Fibroblast of lung (primary cell): Measurements from ENCODE around the gene CWC27.

Experiments
- CTCF ChIP-seq, 2 donors: IDR thresholded peaks in 1 of 2; conservative IDR thresholded peaks in 1 of 2; 1 replicate in 1 of 2; 2 replicates in 1 of 2; pipeline ENCODE4 v1.5.1; 2011 to 2012; ENCODE audit warnings: low read length in 2 of 2, control low read depth in 1 of 2, inconsistent platforms in 1 of 2, low read depth in 1 of 2, mild to moderate bottlenecking in 1 of 2
- EZH2 ChIP-seq: IDR thresholded peaks from 2 replicates; pipeline ENCODE4 v1.5.1; 2012; ENCODE audit warnings: low read length, control low read depth, mild to moderate bottlenecking; ENCODE audit errors: missing control alignments

- TF ChIP-seq CTCF (conservative IDR thresholded peaks at IDR 0.05 in 1 of 2, IDR thresholded peaks at IDR 0.05 in 1 of 2; ENCODE audit: low read depth in 1 of 2, low read length in 2 of 2) (no peak), EZH2 (no peak)
Measured at GRCh38 chr5:64749385-64749784, 19.3 kb upstream of the CWC27 start.
